Retina (tissue), 1 donor: ENCODE data around the gene DOCK2.
"Not testable (repeated sequence)": the region's sequence is repeated elsewhere in the genome, so short reads cannot be mapped to it uniquely, and the experiment has no call there.

Experiments used
- DNase-seq: peaks from one replicate; pipeline ENCODE4 v3.0.0-alpha.2; 2016

DOCK2 gene

GRCh38 chr5:169831331-169831730 is 194.3 kb downstream of the DOCK2 start:
- no peak for DNase-seq

DNA sequence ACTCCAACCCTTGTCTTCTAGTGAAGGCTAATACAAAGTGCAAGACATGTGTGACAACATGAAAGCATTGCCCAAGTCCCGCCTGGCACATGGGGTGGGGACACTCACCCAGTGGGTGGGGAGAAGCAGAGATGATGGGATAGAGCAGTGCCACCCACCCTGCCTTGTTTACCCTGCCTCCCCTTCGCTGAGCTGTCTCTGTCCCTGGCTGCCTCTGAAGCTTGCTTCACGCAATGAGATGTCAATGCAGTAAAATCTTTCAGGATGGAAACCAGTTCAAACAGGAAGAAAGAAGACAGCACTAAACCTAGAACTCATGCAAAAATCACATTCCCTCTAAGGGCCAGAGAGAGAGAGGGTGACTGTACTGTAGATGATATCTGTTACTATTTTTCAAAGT is 195.2 kb downstream of the DOCK2 start:
- DNase-seq: no peak

DNA sequence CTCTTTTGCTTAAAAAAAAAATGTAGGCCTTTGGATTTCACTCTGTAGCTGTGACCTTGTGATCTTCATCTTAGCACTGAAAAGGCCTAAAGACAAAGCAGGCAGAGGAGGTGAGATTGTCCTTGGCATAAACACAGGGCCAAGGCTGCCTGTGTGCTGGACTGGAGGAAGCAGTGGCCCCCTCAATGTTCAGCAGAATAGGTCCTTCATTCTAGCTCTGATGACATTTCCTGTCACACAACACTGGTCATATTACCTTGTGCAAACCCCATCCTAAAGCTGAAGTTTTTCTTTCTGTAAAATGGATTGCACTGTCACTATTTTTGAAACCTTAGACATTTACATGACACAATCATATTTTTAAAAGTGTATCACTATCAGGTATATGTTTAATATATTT is 195.8 kb downstream of the DOCK2 start:
- no peak for DNase-seq

DNA sequence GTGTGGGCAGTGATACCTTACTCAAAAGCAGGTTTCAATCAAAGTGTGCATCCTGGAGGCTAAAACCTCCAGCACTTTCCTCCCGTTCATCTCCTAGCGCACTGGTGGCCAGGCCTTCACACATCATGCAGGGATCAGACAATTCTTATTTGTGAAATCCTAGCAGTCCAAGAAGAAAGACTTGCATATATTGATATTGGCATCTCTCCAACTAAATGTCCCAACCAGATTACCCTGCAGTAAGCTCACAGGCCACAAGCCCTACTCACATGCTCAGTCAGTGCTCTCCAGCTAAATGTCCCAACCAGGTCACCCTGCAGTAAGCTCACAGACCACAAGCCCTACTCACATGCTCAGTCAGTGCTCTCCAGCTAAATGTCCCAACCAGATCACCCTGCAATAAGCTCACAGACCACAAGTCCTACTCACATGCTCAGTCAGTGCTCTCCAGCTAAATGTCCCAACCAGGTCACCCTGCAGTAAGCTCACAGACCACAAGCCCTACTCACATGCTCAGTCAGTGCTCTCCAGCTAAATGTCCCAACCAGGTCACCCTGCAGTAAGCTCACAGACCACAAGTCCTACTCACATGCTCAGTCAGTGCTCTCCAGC is 196.7 kb downstream of the DOCK2 start:
- not testable (repeated sequence) for DNase-seq

- not testable (repeated sequence) for DNase-seq
Measured at GRCh38 chr5:169834540-169834939, 197.5 kb downstream of the DOCK2 start.

DNA sequence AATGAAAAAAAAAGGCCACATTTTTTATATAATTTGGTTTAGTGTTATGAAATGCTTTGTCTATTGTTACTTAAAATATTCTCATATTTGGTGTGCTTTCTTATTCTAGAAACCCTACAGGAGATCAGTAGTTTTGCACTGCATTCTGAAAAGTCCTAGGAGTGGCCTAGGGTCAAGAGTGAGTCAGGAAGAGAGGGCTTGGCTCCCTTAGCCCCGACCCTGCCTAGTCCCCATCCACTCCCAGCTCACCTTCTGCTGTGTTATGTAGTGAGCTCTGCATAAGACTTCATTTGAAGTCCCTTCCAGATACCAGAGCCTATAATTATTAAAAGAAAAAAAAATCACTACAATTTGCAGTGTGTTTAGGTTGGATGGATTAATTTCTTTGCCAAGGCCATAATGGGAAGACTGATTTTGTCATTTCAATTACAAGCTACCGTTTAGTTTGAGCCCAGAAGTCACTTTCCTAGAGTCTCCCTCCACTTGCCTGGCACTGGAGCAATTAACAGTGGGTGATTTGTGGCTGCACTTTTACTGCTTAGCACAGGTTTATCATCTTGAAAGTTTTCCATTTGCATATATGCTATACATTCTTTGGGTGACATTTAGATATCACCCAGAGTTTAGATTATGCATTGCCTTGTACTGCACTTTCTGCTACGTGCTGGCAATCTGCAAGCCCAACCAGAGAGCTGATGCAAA is 199.9 kb downstream of the DOCK2 start:
- no peak for DNase-seq

GRCh38 chr5:169837686-169838085 is 200.6 kb downstream of the DOCK2 start:
- DNase-seq: no peak

DNA sequence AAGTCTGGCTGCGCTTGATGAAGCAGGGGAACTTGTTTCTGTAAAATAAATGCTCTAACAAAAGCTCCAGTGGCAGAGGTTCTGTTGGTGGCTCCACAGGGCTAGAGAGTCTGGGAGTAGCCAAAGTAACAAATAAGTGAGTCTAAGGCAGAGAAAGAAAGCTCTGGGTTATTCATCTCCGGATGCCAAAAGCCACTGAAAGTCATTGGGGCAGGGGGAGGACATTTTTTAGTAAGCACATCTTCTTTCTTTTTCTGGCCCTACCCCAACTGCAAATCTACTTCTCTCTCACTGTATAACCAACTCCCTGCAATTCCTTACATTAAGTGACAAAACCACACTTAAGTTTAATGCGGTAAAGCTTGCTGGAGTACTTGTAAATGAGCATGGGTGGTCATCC is 201.6 kb downstream of the DOCK2 start:
- no peak for DNase-seq

- no peak for DNase-seq
Measured at GRCh38 chr5:169840405-169840804, 203.3 kb downstream of the DOCK2 start.

- no peak for DNase-seq
Measured at GRCh38 chr5:169842699-169843098, 205.6 kb downstream of the DOCK2 start.

DNA sequence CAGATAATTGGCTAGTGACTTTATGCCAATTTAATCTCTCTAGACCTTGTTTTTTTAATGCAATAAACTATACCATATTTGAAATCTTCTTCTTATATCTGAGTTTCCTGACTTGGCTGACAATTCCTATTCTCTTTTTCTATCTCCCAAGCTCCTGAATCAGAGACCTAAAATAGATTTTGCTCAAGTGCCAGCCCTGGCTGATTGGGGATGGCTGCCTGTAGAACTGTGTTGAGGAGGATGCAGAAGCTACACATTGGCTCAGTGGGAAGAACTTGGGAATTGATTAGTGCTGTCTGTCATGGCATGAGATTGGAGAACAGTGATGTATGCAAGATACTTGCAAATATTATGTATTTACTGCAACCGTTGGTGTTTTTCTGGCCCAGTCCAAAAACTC is 210.4 kb downstream of the DOCK2 start:
- no peak for DNase-seq

DNA sequence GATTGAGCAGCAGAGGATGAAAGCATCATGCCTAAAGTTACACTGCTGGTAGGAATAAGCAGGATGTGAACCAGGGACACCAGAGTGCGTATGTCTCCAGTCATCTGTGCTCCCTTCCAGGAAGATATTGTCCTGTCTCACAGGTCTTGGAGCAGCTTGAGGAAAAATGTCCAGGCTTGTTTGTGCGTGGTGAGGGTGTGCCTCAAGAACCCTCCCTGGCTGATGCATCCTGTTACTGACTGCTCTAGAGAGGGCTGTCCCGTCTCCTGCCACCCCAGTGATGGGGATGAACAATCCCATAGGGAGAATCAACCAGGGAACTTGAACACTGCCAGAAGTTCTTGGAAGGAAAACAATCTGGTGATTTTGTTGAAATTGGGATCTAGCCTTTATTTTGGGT is 211.2 kb downstream of the DOCK2 start:
- DNase-seq: no peak

DNA sequence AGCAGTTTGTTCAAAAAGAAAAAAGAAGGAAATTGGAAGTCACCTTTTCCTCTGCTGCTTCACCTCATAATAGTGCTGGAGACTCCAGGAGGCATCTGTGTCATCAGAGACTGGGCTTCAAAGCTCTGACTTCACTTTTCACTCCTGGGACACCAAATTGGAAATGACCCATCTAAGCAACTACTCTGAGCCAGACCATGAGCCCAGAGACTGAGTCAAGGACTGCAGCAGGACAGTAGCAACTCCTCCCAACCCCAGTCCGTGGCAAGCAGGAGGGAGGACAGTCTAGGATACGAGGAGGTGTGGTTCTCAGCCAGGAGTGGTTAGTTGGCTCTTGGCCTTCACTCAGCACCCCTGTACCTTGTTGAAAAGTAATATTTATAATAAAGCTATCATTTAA is 211.7 kb downstream of the DOCK2 start:
- DNase-seq: no peak

- no peak for DNase-seq
Measured at GRCh38 chr5:169850409-169850808, 213.3 kb downstream of the DOCK2 start.

DNA sequence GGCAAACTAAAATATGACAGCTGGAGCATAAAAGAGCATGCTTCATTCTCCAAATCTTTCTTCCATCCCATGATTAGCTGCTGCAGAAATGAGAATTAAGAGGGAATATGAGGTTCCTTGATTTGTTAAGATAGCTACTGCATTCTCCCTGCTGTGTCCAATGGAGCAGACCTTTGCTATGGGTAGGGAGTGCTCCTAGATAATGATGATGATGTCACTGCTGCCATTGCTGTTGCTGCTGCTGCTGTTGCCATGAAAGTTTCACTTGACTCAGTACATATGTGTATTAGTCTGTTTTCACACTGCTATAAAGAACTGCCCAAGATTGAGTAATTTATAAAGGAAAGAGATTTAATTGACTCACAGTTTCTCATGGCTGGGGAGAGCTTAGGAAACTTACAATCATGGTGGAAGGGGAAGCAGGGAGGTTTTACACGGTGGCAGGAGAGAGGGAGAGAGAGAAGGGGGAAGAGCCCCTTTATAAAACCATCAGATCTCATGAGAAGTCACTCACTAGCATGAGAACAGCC is 214.3 kb downstream of the DOCK2 start:
- DNase-seq: no peak

GRCh38 chr5:169856571-169856970 is 219.5 kb downstream of the DOCK2 start:
- DNase-seq: no peak

DNA sequence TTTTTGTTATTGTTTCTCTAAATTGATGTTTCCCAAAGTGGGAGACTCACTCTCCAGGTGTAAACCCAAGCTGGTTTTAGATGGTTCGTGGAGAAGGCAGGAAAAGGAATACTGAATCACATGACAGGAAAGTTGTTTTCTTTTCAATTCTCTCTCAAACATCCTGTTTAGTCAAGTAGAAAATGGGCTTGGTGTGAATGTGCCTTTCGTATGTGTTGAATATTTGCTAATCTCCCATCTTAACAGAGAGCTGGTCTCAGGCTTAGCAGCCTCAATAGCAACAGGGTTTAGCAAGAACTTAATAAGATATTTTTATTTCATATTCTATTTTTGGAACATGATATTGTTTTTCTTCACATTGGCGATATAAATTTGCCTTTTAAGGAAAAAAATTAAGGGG is 223.5 kb downstream of the DOCK2 start:
- no peak for DNase-seq

DNA sequence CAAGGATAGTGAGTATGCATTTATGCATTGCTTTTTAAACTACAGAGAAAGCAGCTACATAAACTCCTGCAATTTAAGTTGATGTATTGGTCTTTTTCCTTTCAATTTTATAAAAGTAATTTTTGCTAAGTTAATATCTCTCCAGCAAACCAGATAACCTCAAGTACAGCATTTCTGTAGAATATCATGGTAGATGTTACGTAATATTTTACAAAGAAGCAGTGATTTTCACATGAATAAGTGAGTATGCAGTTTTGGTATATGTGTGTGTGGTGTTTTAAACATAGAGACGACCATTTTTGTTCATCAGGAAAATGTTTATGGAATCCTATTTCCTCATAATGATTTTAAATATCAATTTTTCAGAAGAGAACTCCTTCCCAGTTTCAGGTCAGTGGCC is 224.4 kb downstream of the DOCK2 start:
- DNase-seq: no peak

- no peak for DNase-seq
Measured at GRCh38 chr5:169861934-169862333, 224.9 kb downstream of the DOCK2 start.

DNA sequence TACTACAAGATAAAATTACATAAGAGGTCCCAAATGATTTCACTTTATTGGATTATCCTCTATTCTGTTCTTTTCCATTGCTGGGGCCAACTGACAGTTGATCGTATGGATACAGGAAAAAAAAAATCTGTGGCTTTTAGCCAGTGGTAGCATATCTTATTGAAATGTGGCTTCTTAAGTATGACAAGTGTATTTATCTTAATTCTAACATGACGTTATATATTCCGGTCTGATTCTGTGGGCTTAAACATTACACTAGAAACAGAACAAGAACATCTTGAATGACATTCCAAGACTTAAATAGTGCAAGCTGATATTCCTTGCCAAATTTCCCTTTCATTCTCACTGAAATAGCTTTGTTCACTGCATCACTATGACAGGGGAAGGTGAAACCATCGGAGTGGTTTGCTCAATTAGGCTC is 225.3 kb downstream of the DOCK2 start:
- no peak for DNase-seq

DNA sequence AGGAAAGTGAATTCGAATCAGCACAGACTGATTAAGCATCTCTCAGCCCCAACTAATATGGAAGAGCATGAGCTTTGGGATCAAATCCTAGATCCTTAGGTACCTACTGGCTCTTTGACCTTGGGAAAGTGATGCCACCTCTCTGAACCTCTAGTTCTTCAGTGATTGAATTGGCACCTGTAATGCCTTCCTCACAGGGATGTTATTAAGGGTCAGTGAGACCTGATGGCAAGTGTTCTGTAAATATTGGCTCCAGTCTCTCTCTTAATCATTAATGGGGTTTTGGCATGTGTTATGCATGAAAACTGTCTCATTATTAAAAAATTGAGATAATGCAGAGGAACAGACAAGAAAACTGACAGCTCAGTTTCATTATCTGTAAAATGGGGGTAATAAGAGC is 227.4 kb downstream of the DOCK2 start:
- no peak for DNase-seq

DNA sequence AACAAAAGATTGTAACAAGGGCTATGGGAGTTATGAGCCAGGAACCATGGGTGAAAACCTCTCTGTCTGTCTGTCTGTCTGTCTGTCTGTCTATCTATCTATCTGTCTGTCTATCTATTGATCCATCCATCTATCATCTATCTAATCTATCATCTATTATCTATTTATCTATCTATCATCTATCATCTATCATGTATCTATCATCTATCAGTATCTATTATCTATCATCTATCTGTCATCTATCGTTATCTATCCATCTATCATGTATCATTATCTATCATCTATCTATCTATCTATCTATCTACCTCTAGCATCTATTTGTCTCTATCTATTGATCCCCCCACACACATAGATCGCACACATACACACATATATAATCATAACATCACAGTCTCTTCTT is 230.3 kb downstream of the DOCK2 start:
- no peak for DNase-seq

GRCh38 chr5:169869066-169869465 is 232.0 kb downstream of the DOCK2 start:
- no peak for DNase-seq

DNA sequence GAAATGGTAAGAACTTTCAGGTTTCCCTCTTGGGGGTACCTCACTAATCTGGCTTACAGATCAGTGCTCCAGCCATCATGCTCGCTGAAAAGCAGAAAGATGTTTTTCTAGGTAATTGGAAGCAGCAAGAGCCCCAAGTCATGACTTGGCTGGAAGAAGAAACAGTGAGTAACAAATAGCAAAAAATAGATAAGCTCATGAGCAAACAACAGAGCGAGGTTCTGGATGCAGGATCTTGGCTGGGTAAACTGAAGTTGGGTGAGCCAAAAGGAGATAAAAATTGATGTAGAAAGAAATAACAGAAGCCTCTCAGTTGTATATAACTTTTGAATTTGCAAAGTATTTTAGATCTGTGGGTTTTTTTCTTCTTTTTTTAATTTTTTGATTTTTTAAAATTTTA is 233.1 kb downstream of the DOCK2 start:
- no peak for DNase-seq
